Measurements from ENCODE around the gene NFU1.

GRCh38 chr2:69461404-69461803 lies 24.2 kb upstream of the NFU1 start:
- TF ChIP-seq CTCF (IDR thresholded peaks at IDR 0.05) (no peak), POLR2A (IDR thresholded peaks at IDR 0.05) (no peak)
